OCI-LY3 (cell line): Measurements from ENCODE around the gene CALCR.
A peak's percentile ranks its signal among the peaks of the same experiment; 100 is the strongest.

Experiments used
- H2AFZ ChIP-seq: fragments of 200-600, 300-600 bp; shearing (Covaris generic); 2 replicates; pipeline ENCODE4 v1.6.0; 2014; ENCODE audit warnings: antibody characterized with exemption, low read depth, low read length
- H3K27ac ChIP-seq: fragments of 200-600, 300-600 bp; sonication (generic); 2 replicates; pipeline ENCODE4 v1.5.1; 2014; ENCODE audit warnings: mild to moderate bottlenecking, low read length, moderate library complexity, mixed read lengths
- H3K27me3 ChIP-seq: fragments of 200-600, 300-600 bp; sonication (generic); 2 replicates; pipeline ENCODE4 v1.6.1; 2014; ENCODE audit warnings: low read depth, low read length, mixed read lengths
- H3K36me3 ChIP-seq: fragments of 200-600, 300-600 bp; sonication (generic); replicated peaks from 2 replicates; pipeline ENCODE3; 2014; ENCODE audit warnings: low read depth, low read length, mixed read lengths
- H3K4me1 ChIP-seq: fragments of 300-600, 200-600 bp; sonication (generic); 2 replicates; pipeline ENCODE4 v1.6.1; 2014; ENCODE audit warnings: low read length, mixed read lengths
- H3K4me2 ChIP-seq: fragments of 200-600, 300-600 bp; sonication (generic); 2 replicates; pipeline ENCODE4 v1.6.1; 2014; ENCODE audit warnings: low read length, mixed read lengths
- H3K4me3 ChIP-seq: fragments of 300-600, 200-600 bp; sonication (generic); 2 replicates; pipeline ENCODE4 v1.5.1; 2014; ENCODE audit warnings: antibody characterized with exemption, mild to moderate bottlenecking, low read length, moderate library complexity
- H3K79me2 ChIP-seq: fragments of 300-600, 200-600 bp; shearing (Covaris generic); 2 replicates; pipeline ENCODE4 v1.6.1; 2014; ENCODE audit warnings: mild to moderate bottlenecking, low read length, mixed read lengths
- H3K9ac ChIP-seq: fragments of 300-600, 200-600 bp; shearing (Covaris generic); 2 replicates; pipeline ENCODE4 v1.6.0; 2014; ENCODE audit warnings: mild to moderate bottlenecking, low read length, moderate library complexity
- H3K9me3 ChIP-seq: fragments of 200-600, 300-600 bp; shearing (Covaris generic); 2 replicates; pipeline ENCODE4 v1.6.1; 2014; ENCODE audit warnings: low read length, mixed read lengths; ENCODE audit not compliant: insufficient read depth
- H4K20me1 ChIP-seq: fragments of 200-600, 300-600 bp; sonication (generic); 2 replicates; pipeline ENCODE4 v1.6.1; 2016; ENCODE audit warnings: low read length, mixed read lengths; ENCODE audit not compliant: insufficient read depth
- EZH2phosphoT487 ChIP-seq: fragments of 200-600 bp; shearing (Covaris generic); IDR thresholded peaks from 2 replicates; pipeline ENCODE4 v1.6.1; 2018; ENCODE audit warnings: antibody characterized with exemption, mixed run types, low read depth
- TF ChIP-seq, protein P1 (sequence below): fragments of 200-600, 300-600 bp; sonication (generic); IDR thresholded peaks from 2 replicates; pipeline ENCODE4 v1.5.1; 2014; ENCODE audit warnings: antibody characterized with exemption, low read length, low read depth

The CALCR gene

DNA sequence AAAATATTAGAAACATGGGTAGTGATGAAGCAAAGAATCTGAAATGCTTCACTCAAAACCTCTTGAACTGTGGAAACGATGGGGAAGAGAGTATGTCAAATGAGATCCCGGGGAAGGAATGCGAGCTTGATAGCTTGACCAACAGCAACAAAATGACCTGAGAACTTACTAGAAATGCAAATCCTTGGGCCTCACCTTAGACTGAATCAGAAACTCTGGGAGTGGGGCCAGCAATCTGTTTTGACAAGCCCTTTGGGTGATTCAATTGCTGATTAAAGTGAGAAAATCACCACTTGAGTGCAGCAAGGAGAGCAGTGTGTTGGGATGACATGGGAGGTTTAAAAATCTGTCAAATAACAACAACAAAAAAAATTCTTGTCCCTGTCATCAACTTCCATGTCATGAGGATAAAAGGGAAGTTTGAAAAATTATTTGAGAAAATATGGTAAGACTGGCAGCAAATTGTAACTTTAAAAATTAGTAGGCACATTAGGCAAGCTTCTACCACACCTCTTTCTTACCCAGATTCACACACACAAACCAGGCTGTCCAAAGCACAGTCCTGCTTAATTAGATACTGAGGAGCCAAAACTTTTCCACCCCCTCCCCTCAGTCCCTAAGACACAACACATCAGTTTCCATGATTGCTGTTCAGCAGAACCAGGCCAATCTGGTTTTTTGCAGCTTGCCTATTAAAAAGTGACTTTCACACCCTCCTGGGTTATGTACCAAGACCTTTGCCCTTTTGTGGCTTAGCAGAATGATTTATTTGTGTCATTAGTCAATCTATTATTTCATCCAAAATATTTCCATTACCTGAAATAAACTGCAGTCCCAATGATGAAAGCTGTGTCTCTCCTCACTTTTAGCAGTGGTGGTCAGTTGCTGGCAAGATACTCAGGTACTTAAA lies 15.6 kb downstream of the CALCR start:
- H4K20me1 ChIP-seq: no peaks in the 10 kb centered on the region
- TF ChIP-seq, protein P1, sequence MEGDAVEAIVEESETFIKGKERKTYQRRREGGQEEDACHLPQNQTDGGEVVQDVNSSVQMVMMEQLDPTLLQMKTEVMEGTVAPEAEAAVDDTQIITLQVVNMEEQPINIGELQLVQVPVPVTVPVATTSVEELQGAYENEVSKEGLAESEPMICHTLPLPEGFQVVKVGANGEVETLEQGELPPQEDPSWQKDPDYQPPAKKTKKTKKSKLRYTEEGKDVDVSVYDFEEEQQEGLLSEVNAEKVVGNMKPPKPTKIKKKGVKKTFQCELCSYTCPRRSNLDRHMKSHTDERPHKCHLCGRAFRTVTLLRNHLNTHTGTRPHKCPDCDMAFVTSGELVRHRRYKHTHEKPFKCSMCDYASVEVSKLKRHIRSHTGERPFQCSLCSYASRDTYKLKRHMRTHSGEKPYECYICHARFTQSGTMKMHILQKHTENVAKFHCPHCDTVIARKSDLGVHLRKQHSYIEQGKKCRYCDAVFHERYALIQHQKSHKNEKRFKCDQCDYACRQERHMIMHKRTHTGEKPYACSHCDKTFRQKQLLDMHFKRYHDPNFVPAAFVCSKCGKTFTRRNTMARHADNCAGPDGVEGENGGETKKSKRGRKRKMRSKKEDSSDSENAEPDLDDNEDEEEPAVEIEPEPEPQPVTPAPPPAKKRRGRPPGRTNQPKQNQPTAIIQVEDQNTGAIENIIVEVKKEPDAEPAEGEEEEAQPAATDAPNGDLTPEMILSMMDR: no peak
- no peak for TF ChIP-seq EZH2phosphoT487
- H3K4me3 ChIP-seq: no peak overlapping the region
- peak overlapping the region; percentile 54; the same call in 1 of the 2 replicates for H3K27ac ChIP-seq
- no peaks in the 10 kb centered on the region for H3K36me3 ChIP-seq
- H3K79me2 ChIP-seq: no peaks in the 10 kb centered on the region
- H3K9me3 ChIP-seq: no peaks in the 10 kb centered on the region
- no peaks in the 10 kb centered on the region for H3K27me3 ChIP-seq
- H3K4me2 ChIP-seq: peak overlapping the region; percentile 56; the same call in 1 of the 2 replicates
- H3K9ac ChIP-seq: no peak overlapping the region
- H2AFZ ChIP-seq: no peak overlapping the region
- H3K4me1 ChIP-seq: peaks cover 36% of the 10 kb centered on the region

DNA sequence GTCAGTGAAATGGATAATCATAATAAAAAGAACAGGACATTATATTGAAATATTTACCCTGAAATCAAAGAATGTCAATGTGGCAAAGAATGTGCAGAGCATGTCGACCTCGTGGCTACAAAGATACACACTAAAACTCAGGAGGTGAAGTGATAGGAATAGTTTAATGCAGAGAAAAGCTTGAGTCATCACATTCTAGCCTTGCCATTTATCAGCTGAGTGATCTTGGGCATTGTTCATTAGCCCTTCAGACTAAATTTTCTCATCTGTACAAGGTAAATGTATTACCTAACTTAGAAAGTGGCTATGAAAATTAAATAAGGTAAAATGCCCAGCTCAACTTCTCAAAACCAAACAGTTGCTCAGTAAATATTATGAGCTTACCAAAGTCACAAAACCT lies 22.6 kb downstream of the CALCR start:
- H3K4me2 ChIP-seq: no peak overlapping the region
- H3K4me1 ChIP-seq: no peaks in the 10 kb centered on the region
- H3K27ac ChIP-seq: no peak overlapping the region
- H4K20me1 ChIP-seq: no peaks in the 10 kb centered on the region
- H3K9me3 ChIP-seq: no peaks in the 10 kb centered on the region
- H3K9ac ChIP-seq: no peak overlapping the region
- TF ChIP-seq, protein P1: no peak
- no peak overlapping the region for H3K4me3 ChIP-seq
- H3K79me2 ChIP-seq: no peaks in the 10 kb centered on the region
- no peaks in the 10 kb centered on the region for H3K27me3 ChIP-seq
- H3K36me3 ChIP-seq: no peaks in the 10 kb centered on the region
- no peak overlapping the region for H2AFZ ChIP-seq

DNA sequence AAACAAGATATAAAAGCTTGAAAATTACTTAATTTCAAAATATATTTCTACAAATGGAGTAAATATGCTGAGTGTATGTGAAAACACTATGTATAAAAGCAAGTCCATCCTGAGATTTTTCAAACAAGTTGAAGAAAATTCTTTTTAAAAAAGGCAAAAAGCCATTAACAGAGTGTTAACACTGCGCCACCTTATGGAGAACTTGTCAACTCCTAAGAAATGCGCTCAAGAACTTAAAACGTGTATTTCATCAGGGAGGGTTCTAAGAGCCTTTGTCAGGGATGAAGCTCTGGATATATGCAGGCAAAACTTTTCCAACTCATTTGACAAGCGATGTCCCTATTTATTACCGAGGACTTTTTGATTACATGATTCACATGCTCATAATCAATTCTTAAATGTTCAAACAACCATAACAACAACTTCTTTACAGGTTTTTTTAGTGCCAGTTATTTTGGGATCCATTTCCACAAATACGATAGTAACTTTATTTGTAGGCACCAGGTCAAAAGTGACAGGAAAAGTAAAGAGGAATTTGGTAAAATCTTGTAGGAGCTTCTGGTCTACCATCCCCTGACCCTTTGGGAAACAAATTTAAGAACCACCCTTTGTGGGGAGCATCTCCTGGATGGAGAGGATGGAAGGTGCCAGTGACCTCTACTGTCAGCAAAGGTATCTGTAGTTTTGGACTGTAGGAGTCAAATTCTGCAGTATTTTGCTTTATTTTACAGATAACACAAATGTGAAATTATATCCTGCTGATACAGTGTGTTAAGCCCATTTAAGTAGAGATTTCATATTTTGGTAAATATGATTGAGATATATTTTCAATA lies 23.2 kb downstream of the CALCR start:
- Histone ChIP-seq H3K4me2 (no peak overlapping the region), H3K27ac (no peak overlapping the region), H2AFZ (no peak overlapping the region), H3K27me3 (no peaks in the 10 kb centered on the region), H3K9me3 (no peaks in the 10 kb centered on the region), H3K79me2 (no peaks in the 10 kb centered on the region), H3K9ac (no peak overlapping the region), H3K4me1 (no peaks in the 10 kb centered on the region), H3K4me3 (no peak overlapping the region), H3K36me3 (no peaks in the 10 kb centered on the region), H4K20me1 (no peaks in the 10 kb centered on the region)
- TF ChIP-seq, protein P1: peak; percentile 85
- TF ChIP-seq EZH2phosphoT487: no peak

DNA sequence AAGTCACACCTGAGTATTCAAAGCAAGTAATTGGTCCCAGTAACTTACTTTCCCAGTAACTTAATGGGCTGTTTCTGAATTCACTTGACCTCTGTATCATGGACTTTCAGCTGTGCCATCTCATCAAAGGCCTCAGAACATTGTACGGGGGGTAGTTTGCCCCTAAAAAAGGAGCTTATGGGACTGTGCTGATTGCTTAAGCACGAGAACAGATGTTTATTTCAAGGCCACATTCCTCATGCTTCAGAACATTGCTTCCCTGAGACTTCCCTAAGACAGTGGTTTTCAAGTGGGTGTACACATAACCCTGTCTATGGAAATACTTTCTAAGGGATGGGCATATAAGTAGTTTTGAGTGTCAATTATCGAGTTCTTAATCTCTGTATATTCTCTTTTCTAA lies 26.8 kb downstream of the CALCR start:
- H3K27ac ChIP-seq: no peak overlapping the region
- H3K9ac ChIP-seq: no peak overlapping the region
- no peaks in the 10 kb centered on the region for H3K36me3 ChIP-seq
- no peak overlapping the region for H3K4me3 ChIP-seq
- no peaks in the 10 kb centered on the region for H3K27me3 ChIP-seq
- H3K4me2 ChIP-seq: no peak overlapping the region
- H4K20me1 ChIP-seq: no peaks in the 10 kb centered on the region
- no peak for TF ChIP-seq EZH2phosphoT487
- TF ChIP-seq, protein P1: no peak
- no peaks in the 10 kb centered on the region for H3K9me3 ChIP-seq
- no peaks in the 10 kb centered on the region for H3K79me2 ChIP-seq
- no peak overlapping the region for H2AFZ ChIP-seq
- no peaks in the 10 kb centered on the region for H3K4me1 ChIP-seq
